ENCODE measurements around the gene SUN1. TPM values are rescaled to one million over a fixed set of nuclear protein-coding genes. Genes with fewer than 3 reads are reported as not detected.
"Not testable (repeated sequence)": the region's sequence is repeated elsewhere in the genome, so short reads cannot be mapped to it uniquely, and the experiment has no call there.

The SUN1 gene
- total RNA-seq, 1 experiment from 2014 or later = 123 TPM

DNA sequence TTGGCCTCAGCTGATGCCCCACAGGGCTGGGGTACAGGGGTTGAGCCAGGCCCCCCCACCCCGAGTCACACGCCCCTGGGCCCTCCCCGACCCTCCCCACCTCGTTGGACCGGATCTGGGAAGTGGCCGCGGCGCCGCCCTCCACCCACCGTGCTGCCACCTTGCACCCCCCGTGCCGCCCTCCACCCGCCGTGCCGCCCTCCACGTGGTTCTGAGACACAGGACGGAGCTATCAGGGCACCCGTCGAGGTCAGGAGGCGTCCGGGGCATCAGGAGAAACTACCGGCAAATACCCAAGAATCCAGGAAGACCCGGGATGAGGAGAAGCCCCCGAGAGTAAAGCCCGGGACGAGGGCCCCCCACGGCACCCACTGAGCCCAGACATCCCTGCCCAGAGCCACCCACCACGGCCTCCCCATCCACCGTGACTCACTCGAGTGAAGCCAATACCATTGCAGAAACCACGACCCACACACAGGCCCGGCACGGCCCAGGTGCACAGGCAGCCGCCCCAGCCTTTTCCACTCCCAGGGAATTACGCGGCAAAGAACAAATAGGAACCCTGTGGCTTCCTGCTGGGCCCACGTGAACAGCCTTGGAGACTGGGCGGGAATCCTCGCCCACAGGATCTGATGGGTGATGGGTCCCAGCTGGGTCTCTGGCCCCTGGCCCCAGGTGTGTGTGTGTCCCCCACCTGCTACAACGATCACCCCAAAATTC, 88.2 kb downstream of the SUN1 start:
- DNase-seq (ENCODE audit: low spot score) = peak; percentile 12

DNA sequence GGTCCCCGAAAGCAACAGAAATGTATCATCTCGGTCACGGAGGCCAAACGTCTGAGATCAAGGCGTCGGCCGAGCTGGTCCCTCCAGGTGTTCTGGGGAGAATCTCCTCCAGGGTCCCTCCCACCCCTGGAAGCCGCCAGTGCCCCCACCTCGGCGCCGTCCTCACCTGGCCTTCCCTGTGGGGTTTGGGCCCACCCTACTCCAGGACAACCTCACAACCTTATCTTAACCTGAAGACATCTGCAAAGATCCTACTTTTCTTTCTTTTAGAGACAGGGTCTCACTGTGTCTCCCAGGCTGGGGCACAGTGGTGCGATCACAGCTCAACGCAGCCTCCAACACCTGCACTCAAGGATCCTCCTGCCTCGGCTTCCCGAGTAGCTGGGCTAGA, 88.8 kb downstream of the SUN1 start:
- no peak for DNase-seq (ENCODE audit: low spot score)

- no peak for DNase-seq (ENCODE audit: low spot score)
Measured at GRCh38 chr7:921581-922333, 89.5 kb downstream of the SUN1 start.

DNA sequence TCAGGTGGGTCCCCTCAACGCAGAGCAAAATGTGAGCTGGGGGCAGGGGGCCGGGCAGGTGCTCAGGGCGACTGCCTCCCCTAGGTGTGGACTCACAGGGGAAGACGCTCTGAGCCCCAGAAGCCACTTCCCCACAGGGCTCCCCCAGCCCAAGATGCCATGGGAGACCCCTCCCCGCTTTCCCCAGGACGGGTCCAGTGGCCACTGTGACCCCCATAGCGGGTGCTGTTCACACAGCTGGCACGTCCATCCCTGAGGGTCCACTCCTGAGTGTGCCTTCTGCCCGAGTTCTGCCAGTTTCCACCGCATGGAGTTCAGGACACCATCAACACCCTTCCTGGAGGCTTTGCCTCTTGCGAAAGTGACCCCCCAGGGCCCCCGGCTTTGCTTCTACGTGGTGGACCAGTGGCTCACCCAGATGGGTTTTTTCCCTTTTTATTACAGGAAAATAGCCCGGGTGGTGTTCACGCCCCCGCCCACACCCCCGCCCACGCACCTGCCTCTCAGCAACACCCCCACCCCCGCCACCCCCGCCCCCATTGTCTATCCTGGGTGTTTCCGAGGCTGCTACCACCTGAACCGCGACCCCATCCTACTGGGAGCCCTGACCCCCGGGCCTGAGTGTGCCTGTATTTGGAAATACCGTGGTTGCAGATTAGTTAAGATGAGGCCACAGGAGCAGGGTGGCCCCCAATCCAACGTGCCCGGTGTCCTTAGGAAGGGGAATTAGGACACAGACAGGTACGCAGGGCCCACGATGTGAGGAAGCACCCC, 90.2 kb downstream of the SUN1 start:
- no peak for DNase-seq (ENCODE audit: low spot score)

- DNase-seq (ENCODE audit: low spot score) = peak; percentile 90
Measured at GRCh38 chr7:923108-924041, 91.1 kb downstream of the SUN1 start.

GRCh38 chr7:924042-924441, 91.8 kb downstream of the SUN1 start:
- DNase-seq (ENCODE audit: low spot score) = not testable (repeated sequence)

Other genes with a start within 250 kb of the SUN1 start
- 79.0 and 95.9 TPM in 2 replicates for gene DNAAF5, start 105.8 kb upstream of the SUN1 start, total RNA-seq (2014; rRNA removed; shearing (Covaris generic))
- 31.0 and 31.3 TPM in 2 replicates for gene PRKAR1B, start 105.2 kb upstream of the SUN1 start, total RNA-seq (2014; rRNA removed; shearing (Covaris generic))
- gene GET4, start 44.1 kb downstream of the SUN1 start, total RNA-seq (2014; rRNA removed; shearing (Covaris generic)) = 55.3 and 56.3 TPM in 2 replicates
- 33.3 and 46.8 TPM in 2 replicates for gene ADAP1, start 122.2 kb downstream of the SUN1 start, total RNA-seq (2014; rRNA removed; shearing (Covaris generic))
- gene COX19, start 143.1 kb downstream of the SUN1 start, total RNA-seq (2014; rRNA removed; shearing (Covaris generic)) = 5.2 and 8.8 TPM in 2 replicates
- not detected in 2 replicates for gene CYP2W1, start 150.7 kb downstream of the SUN1 start, total RNA-seq (2014; rRNA removed; shearing (Covaris generic))
- 1.1 and 1.6 TPM in 2 replicates for gene GPR146, start 212.1 kb downstream of the SUN1 start, total RNA-seq (2014; rRNA removed; shearing (Covaris generic))